ENCODE measurements around the gene OR52K2.
"Not testable (repeated sequence)": the region's sequence is repeated elsewhere in the genome, so short reads cannot be mapped to it uniquely, and the experiment has no call there.

Gene OR52K2

DNA sequence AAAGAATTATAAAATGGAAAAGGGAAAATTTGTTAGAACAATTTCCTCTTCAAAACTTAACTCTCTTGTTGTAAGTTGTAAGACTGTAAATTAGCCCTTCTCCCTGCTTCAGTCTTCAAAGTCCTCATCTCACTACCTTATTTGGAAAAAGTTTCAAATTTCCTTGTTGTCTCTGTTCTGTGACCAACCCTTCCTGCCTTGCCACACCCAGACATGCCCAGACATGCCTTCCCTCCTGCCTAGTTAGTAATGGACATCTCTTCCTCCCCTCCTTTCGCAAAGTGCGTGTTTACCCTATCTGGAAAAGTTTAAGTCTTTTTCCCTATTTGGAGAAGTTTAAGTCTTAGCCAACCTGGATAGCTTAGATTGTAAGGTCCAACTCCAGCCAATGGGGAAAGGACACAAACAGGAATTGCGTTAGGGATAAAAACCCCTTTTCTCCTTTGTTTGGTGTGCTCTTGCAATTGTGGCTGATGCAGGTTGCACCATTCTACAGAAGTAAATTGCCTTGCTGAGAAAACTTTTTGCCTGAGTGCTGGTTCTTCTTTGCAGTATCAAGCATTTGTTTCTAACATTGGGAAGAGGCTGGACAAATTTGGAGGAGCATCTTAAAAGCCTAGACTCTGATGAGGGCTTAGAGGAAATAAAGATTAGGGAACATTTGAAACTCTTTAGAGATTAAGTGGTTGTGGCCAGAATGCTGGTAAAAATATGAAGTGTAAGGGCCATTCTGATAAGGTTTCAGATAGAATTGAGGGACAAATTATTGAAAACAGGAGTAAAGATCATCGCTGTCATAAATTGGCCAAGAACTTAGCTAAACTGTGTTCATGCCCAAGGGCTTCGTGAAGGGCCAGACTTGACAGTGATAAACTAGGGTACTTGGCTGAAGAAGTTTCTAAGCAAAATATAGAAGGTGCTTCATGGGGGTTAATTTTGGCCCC is 15.4 kb downstream of the OR52K2 start:
- Mint-ChIP-seq H3K27ac (no peak overlapping the region), H3K4me1 (ENCODE audit: low read depth) (peaks cover 40% of the 10 kb centered on the region)
- intact Hi-C loops (cut with micrococcal nuclease), result no loop called here

GRCh38 chr11:4465407-4465806 is 16.3 kb downstream of the OR52K2 start:
- H3K27me3 Mint-ChIP-seq, result no peaks in the 10 kb centered on the region

More for the DNA sequence above, 15.4 kb downstream of the OR52K2 start:
- peaks cover 14% of the 10 kb centered on the region for H3K36me3 Mint-ChIP-seq (ENCODE audit: low read depth)
- no peaks in the 10 kb centered on the region for H3K27me3 Mint-ChIP-seq
- H3K4me3 Mint-ChIP-seq, result no peak overlapping the region
- H3K9me3 Mint-ChIP-seq, result peaks cover 41% of the 10 kb centered on the region

GRCh38 chr11:4466131-4466870 is 17.2 kb downstream of the OR52K2 start:
- Mint-ChIP-seq H3K27ac (no peak overlapping the region), H3K4me1 (ENCODE audit: low read depth) (peaks cover 46% of the 10 kb centered on the region), H3K27me3 (no peaks in the 10 kb centered on the region), H3K4me3 (no peak overlapping the region), H3K9me3 (peaks cover 41% of the 10 kb centered on the region), H3K36me3 (ENCODE audit: low read depth) (peaks cover 14% of the 10 kb centered on the region)
- intact Hi-C loops (cut with micrococcal nuclease), result no loop called here

More at GRCh38 chr11:4465407-4465806, 16.3 kb downstream of the OR52K2 start:
- Mint-ChIP-seq H3K36me3 (ENCODE audit: low read depth) (peaks cover 14% of the 10 kb centered on the region), H3K4me3 (no peak overlapping the region), H3K9me3 (peaks cover 41% of the 10 kb centered on the region), H3K4me1 (ENCODE audit: low read depth) (peaks cover 40% of the 10 kb centered on the region), H3K27ac (no peak overlapping the region)
- intact Hi-C loops (cut with micrococcal nuclease), result no loop called here

GRCh38 chr11:4466871-4467442 is 17.9 kb downstream of the OR52K2 start:
- H3K9me3 Mint-ChIP-seq, result peaks cover 36% of the 10 kb centered on the region
- H3K4me3 Mint-ChIP-seq, result no peak overlapping the region
- peaks cover 50% of the 10 kb centered on the region for H3K4me1 Mint-ChIP-seq (ENCODE audit: low read depth)
- H3K27me3 Mint-ChIP-seq, result no peaks in the 10 kb centered on the region
- intact Hi-C loops (cut with micrococcal nuclease), result no loop called here
- no peak overlapping the region for H3K27ac Mint-ChIP-seq
- H3K36me3 Mint-ChIP-seq (ENCODE audit: low read depth), result peaks cover 14% of the 10 kb centered on the region

DNA sequence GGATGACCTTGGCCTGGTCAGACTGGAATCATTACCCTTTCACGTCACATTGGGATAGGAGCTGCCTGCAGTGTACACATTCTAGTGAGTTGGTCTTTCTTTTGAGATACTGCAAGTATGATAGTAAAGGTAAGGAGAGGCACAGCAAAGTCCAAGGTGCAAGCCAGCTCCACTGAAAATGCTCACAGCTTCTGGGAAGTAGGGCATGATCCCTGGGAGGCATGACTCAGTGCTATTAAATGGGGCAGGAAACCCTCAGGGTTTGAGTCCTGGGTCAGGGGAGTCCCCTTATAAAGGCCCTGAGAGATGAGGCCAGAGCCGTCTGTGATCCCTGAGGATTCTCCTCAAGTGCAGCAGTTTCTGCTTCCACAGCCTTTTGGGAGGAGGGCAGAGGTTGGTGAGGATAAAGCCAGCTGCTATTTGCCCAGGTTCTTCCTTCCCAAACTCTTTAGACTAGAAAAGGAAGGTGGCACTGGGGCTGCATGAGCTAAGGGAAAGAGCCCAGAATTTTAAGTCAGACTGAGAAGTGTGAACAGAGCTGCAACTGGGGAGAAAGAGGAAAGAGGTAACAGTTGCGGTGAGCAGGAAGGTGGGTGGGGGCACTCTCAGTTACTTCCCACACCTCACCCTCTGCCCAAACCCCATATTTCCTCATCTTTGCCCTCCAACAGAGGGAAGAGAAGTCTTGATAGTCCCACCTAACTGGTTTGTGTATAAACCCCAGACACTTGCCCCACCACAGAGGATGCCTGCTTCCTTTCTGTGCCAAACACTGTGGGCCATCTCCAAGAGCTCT is 18.9 kb downstream of the OR52K2 start:
- Mint-ChIP-seq H3K4me3 (no peak overlapping the region), H3K9me3 (peaks cover 25% of the 10 kb centered on the region), H3K27ac (peak overlapping the region; percentile 35), H3K4me1 (ENCODE audit: low read depth) (peaks cover 50% of the 10 kb centered on the region), H3K27me3 (no peaks in the 10 kb centered on the region), H3K36me3 (ENCODE audit: low read depth) (peaks cover 14% of the 10 kb centered on the region)
- intact Hi-C loops (cut with micrococcal nuclease), result no loop called here

DNA sequence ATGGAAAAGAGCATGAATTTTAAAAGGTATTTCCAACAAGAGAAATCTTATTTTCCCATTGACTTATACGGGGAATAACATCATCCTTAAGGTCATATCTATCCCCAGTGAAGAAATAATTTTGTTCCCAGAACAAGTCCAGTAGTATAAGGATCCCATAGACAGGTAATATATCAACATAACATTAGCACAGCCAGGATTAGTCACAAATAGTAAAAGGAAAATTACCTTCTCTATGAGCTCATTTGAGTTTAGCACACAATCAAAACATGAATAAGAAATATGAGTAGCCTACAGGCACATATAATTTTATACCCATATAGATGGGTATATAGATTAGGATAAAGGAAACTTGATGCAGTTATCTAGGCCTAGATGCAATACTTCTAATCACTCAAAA is 30.5 kb downstream of the OR52K2 start:
- H3K4me3 Mint-ChIP-seq, result no peak overlapping the region
- no peak overlapping the region for H3K27ac Mint-ChIP-seq
- H3K9me3 Mint-ChIP-seq, result no peaks in the 10 kb centered on the region
- H3K27me3 Mint-ChIP-seq, result no peaks in the 10 kb centered on the region
- H3K36me3 Mint-ChIP-seq (ENCODE audit: low read depth), result peaks cover 9% of the 10 kb centered on the region
- H3K4me1 Mint-ChIP-seq (ENCODE audit: low read depth), result peaks cover 29% of the 10 kb centered on the region
- intact Hi-C loops (cut with micrococcal nuclease), result no loop called here

GRCh38 chr11:4480577-4481239 is 31.6 kb downstream of the OR52K2 start:
- Mint-ChIP-seq H3K4me3 (no peak overlapping the region), H3K4me1 (ENCODE audit: low read depth) (peaks cover 29% of the 10 kb centered on the region), H3K27me3 (no peaks in the 10 kb centered on the region), H3K36me3 (ENCODE audit: low read depth) (no peaks in the 10 kb centered on the region), H3K9me3 (no peaks in the 10 kb centered on the region), H3K27ac (peak overlapping the region; percentile 22)
- intact Hi-C loops (cut with micrococcal nuclease), result no loop called here

- intact Hi-C loops (cut with micrococcal nuclease), result no loop called here
- H3K27me3 Mint-ChIP-seq, result no peaks in the 10 kb centered on the region
- no peak overlapping the region for H3K4me3 Mint-ChIP-seq
- H3K4me1 Mint-ChIP-seq (ENCODE audit: low read depth), result peaks cover 29% of the 10 kb centered on the region
- H3K27ac Mint-ChIP-seq, result no peak overlapping the region
- H3K9me3 Mint-ChIP-seq, result no peaks in the 10 kb centered on the region
- no peaks in the 10 kb centered on the region for H3K36me3 Mint-ChIP-seq (ENCODE audit: low read depth)
Observed at GRCh38 chr11:4481240-4481582, 32.1 kb downstream of the OR52K2 start.

DNA sequence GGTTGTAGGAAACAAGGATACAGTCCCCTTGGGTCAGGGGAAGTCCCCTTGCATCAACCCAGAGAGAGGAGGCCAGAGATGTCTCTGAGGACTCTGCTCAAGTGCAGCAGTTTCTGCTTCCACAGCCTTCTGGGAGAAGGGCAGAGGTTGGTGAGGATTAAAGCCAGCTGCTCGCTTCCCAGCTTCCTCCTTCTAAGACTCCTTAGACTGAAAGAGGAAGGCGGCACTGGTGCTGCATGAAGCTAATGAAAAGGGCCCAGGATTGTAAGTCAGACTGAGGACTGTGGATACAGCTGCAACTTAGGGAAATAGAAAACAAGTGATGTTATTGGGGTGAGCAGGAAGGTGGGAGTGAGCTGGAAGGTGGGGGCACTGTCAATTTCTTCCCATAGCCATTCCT is 33.4 kb downstream of the OR52K2 start, which contains the start of gene OR52K1:
OR52K1 (plus strand) TSS at position 202 of the 400 bp plus-strand sequence. CDS start 6,255 bp downstream, outside the sequence.
- intact Hi-C loops (cut with micrococcal nuclease), result no loop called here
- Mint-ChIP-seq H3K27ac (peak within 1 kb of the TSS; percentile 55), H3K27me3 (no peaks in the 10 kb centered on the region), H3K36me3 (ENCODE audit: low read depth) (no peaks in the 10 kb centered on the region), H3K4me1 (ENCODE audit: low read depth) (peaks cover 29% of the 10 kb centered on the region), H3K4me3 (no peak within 1 kb of the TSS), H3K9me3 (no peaks in the 10 kb centered on the region)

GRCh38 chr11:4484310-4484709 is 35.2 kb downstream of the OR52K2 start:
- Mint-ChIP-seq H3K9me3 (peaks cover 6% of the 10 kb centered on the region), H3K4me1 (ENCODE audit: low read depth) (peaks cover 35% of the 10 kb centered on the region), H3K36me3 (ENCODE audit: low read depth) (no peaks in the 10 kb centered on the region), H3K4me3 (no peak overlapping the region), H3K27me3 (no peaks in the 10 kb centered on the region), H3K27ac (no peak overlapping the region)
- intact Hi-C loops (cut with micrococcal nuclease), result no loop called here

DNA sequence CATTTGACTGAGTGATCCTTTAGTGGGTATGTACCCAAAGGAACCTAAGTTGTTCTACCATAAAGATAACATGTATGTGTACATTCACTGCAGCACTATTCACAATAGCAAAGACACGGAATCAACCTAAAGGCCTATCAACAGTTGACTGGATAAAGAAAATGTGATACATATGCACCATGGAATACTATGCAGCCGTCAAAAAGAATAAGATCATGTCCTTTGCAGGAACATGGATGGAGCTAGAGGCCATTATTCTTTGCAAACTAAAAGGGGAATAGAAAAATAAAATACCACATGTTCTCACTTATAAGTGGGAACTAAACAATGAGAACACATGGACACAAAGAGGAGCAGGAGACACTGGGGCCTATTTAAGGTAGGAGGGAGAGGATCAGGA is 42.3 kb downstream of the OR52K2 start:
- H3K36me3 Mint-ChIP-seq (ENCODE audit: low read depth); H3K27ac Mint-ChIP-seq; H3K4me3 Mint-ChIP-seq; H3K27me3 Mint-ChIP-seq: not testable (repeated sequence)
- H3K4me1 Mint-ChIP-seq (ENCODE audit: low read depth), result peaks cover 17% of the 10 kb centered on the region
- peaks cover 17% of the 10 kb centered on the region for H3K9me3 Mint-ChIP-seq
- intact Hi-C loops (cut with micrococcal nuclease), result loop anchor here (5.0 kb wide), 1 partner anchor 99 kb away; the partner anchor contains the start of gene TRIM21

DNA sequence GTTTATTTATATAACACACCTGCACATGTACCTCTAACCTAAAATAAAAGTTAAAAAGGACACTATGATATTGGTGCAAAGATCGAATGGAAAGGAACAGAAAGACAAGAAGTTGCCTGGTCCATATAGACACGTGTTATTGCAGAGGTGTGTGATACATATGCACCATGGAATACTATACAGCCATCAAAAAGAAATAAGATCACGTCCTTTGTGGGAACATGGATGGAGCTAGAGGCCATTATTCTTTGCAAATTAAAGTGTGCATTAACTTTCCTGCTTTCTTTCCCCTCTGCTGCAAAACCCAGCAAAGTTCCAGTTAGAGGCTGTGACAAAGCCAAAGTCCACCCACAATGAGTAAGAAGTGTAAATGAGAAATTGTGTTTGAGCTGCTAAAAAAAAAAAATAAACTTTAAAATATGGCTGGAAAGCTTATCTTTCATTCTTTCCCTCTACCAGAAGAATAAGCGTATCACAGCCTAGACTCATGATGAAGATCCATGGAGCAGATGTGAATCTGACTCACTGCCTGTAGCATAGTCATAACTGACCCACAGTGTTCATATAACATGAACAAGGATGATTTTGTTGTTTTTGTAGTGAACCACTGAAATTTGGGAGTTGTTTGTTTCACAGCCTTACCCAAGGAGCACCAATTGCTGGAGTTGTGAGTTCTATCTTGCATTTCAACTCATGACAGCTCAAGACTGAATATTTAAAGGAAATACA is 42.9 kb downstream of the OR52K2 start:
- intact Hi-C loops (cut with micrococcal nuclease), result loop anchor here (5.0 kb wide), 1 partner anchor 100 kb away; the partner anchor contains the start of gene TRIM21
- Mint-ChIP-seq H3K4me1 (ENCODE audit: low read depth) (peaks cover 17% of the 10 kb centered on the region), H3K4me3 (no peak overlapping the region), H3K36me3 (ENCODE audit: low read depth) (no peaks in the 10 kb centered on the region), H3K27me3 (peaks cover 9% of the 10 kb centered on the region), H3K27ac (no peak overlapping the region), H3K9me3 (peaks cover 17% of the 10 kb centered on the region)
